LNCaP clone FGC (cell line): ENCODE measurements around the gene ARSG.

Experiments
- DNase-seq: peaks from one replicate; pipeline ENCODE4 v3.0.0-alpha.2; 2011; ENCODE audit warnings: low read depth
- H3K4me3 ChIP-seq: 2 replicates; pipeline ENCODE4 v1.5.1; 2011; ENCODE audit warnings: mild to moderate bottlenecking, low read depth, low read length, control low read depth
- TF ChIP-seq, protein P1 (sequence below): IDR thresholded peaks from 2 replicates; pipeline ENCODE4 v1.5.1; 2012; ENCODE audit warnings: mild to moderate bottlenecking; ENCODE audit not compliant: control insufficient read depth, insufficient read depth; ENCODE audit errors: extremely low read depth

The ARSG gene

DNA sequence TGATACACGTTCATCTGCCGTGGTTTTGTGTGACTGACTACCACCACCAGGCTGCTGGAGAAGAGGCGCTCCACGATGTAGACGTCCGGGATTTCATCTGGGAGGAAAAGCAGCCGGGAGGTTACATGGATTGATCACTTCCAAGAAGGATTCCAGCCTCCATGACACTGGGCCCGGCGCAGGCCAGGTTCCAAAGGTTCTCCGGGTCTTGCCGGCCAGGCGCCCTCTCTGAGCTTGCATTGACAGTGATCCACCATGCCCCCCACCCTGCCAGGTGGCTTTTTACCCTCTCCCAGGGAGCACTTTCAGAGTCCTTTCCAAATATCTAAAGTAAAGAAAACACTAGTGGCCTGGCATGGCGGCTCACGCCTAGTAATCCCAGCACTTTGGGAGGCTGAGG, 159.5 kb downstream of the ARSG start:
- H3K4me3 ChIP-seq = no peak overlapping the region
- no peak for DNase-seq
- TF ChIP-seq, protein P1, sequence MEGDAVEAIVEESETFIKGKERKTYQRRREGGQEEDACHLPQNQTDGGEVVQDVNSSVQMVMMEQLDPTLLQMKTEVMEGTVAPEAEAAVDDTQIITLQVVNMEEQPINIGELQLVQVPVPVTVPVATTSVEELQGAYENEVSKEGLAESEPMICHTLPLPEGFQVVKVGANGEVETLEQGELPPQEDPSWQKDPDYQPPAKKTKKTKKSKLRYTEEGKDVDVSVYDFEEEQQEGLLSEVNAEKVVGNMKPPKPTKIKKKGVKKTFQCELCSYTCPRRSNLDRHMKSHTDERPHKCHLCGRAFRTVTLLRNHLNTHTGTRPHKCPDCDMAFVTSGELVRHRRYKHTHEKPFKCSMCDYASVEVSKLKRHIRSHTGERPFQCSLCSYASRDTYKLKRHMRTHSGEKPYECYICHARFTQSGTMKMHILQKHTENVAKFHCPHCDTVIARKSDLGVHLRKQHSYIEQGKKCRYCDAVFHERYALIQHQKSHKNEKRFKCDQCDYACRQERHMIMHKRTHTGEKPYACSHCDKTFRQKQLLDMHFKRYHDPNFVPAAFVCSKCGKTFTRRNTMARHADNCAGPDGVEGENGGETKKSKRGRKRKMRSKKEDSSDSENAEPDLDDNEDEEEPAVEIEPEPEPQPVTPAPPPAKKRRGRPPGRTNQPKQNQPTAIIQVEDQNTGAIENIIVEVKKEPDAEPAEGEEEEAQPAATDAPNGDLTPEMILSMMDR = no peak

DNA sequence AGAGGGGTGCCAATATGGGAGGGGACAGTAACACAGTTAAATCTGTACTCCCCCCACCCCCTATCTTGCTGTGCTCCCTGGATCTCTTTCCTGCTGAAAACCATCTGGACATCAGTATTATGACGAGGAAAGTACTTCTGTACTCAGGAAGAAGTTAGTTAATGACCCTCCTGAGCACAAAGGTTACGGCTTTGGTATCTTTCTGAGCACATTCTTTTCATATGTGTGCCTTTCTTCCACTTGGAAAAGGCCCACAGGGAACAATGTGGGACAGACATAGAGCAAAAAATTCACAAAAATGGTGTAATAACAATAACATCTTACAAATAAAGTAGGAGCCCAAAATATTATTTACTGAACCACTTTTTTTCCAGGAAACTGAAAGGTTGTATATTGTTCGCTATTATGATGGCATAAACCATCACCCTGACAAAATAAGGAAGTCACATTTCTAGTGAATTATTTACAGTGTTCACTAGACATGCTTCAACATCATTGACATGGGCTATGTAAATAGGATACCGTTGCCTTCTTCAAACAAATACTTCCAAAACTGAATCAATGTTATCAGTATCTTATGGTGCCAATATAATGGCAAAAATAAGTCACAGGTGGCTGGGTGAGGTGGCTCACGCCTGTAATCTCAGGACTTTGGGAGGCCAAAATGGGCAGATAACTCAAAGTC, 160.5 kb downstream of the ARSG start:
- TF ChIP-seq, protein P1 = no peak
- DNase-seq = no peak
- no peak overlapping the region for H3K4me3 ChIP-seq

DNA sequence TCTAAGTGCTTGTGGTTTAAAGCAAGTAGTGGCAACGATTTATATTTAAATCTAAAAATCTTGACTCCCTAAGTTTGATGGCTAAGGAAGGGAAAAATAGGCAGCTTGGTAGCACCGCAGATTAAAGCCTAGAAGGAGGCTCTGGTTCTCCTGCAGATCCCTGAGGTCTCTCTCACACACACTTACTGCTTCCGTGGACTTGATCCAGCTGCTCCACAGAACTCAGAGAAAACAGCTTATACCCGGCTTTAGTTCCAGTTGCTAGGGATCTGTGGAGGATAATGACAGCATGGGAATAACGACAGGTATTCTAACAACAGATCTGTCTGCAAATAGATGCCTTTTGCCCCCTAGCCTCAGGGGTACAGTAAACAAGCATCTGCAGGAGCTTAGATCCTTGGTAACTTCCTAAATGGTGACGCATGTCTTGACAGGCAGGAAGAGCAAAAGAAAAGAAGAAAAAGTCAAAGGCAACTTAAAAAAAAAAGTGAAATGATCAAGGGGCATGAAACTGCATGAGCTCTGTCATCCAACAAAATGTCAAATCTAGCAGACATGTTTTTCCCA, 161.5 kb downstream of the ARSG start:
- TF ChIP-seq, protein P1 = no peak
- H3K4me3 ChIP-seq = no peak overlapping the region
- no peak for DNase-seq

DNA sequence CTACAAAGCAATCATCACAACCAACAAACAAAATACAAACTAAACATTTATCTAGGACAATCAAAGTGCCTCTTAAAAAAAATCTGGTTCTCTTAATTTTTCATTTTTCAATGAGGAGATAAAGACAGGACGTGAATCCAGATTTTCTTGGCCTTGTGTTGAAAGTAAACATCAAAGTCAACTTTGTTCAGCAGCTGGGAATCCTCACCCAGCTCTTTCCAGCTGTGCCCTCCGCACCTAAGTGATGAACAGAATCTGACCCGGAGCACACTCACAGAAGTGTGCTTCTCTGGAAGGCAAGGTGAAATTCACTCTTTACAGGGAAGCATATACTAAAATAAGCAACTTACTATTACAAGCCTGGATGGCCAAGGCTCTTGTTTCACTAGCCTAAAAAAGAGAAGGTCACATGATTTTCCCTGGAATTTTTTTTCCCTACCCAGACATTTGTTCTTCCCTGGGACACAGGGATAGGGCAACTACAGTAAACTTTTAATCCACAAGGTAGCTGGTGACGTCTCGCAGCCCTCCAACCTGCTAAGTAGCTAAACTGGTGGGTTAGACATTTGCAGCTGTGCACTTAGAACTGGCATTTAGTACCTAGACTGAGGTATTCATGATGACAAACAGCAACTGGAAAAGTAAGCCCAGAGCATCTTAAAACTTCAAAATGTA, 162.8 kb downstream of the ARSG start:
- no peak for DNase-seq
- no peak overlapping the region for H3K4me3 ChIP-seq
- TF ChIP-seq, protein P1 = no peak

DNA sequence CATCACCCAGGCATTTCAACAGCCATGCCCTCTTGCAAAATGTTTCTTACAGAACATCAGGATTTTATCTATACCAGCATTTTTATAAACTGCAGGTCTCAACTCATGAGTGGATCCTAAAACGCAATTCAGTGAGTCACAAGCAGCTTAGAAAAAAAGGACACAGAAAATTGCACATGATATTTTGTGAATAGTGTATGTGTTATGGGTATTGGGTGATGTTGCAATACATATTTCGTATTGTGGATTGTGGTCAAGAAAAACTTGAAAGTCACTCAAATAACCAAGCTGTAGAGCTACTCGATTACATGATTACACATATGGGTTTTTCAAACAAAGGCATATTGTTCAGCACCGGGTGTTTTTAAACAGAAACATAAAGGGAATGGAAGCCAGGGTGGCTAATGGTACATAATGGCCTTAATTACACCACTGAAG, 164.6 kb downstream of the ARSG start:
- TF ChIP-seq, protein P1 = no peak
- H3K4me3 ChIP-seq = peak overlapping the region; percentile 57; the same call in 1 of the 2 replicates
- no peak for DNase-seq

DNA sequence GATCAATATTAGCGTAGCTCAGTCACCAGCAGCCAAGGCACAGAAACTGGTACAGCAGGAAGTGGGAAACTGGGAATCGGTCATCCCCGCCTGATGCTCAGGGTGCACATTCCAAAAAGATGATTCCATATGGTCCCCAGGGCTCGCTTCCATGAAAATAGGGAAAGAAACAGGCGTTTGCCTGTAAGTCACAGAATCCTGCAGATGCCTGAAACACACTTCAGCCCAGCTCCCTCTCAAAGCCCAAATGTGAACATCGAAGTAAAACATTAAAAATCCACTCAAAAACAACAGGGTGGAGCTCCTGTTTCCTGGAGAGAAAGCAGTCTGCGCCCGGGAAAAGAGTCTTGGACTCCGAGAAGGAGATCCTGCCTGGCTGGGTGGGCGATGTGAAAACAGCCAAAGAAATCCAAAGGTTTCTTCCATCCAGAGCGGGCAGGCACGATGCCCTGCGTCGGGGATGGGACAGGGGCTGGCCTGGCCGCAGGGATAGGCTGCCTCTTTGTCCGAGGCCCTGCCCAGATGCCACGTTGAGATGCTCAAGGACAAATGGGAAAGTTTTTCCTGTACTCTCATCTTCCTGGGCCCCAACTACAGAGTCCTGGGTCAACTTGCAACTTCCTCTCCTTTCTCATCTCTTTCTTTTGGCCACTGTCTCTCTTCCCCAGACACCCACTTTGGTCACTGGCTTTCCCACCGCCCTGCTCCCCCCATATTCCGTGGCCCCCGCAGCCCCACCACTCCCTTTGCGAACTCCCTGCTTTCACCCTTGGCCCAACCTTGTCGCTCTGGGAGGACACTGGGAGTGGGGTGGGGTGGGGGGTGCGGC, 165.3 kb downstream of the ARSG start:
- H3K4me3 ChIP-seq = peak overlapping the region; percentile 57
- peak; percentile 51 for DNase-seq
- TF ChIP-seq, protein P1 = no peak
